BJ (cell line): Measurements from ENCODE around the gene MEIOSIN. TPM values are rescaled to one million over a fixed set of nuclear protein-coding genes. Genes with fewer than 3 reads are reported as not detected.

Experiments
- CTCF ChIA-PET: fragments of 350-600 bp; formaldehyde crosslinking; extraction: SDS; loops from one replicate; lab custom pipeline; 2021; ENCODE audit warnings: antibody characterized with exemption, inconsistent platforms; lab: Yijun Ruan, JAX
- POLR2A ChIA-PET: fragments of 300-600 bp; sonication (Branson Sonifier 250); formaldehyde crosslinking; extraction: SDS; loops from one replicate; lab custom pipeline; 2021; ENCODE audit warnings: antibody characterized with exemption; lab: Charles Lee
- DNase-seq: peaks from one replicate; pipeline ENCODE4 v3.0.0-alpha.2; 2011; ENCODE audit warnings: low read depth
- H3K27me3 ChIP-seq: 2 replicates; pipeline ENCODE4 v1.6.0; 2011; ENCODE audit warnings: low read length; ENCODE audit not compliant: control insufficient read depth, insufficient read depth
- H3K36me3 ChIP-seq: 2 replicates; pipeline ENCODE4 v1.5.1; 2011; ENCODE audit warnings: low read length; ENCODE audit not compliant: control insufficient read depth, insufficient read depth
- H3K4me3 ChIP-seq: 2 replicates; pipeline ENCODE4 v1.5.1; 2011; ENCODE audit warnings: low read depth, mild to moderate bottlenecking, control low read depth, low read length
- CTCF ChIP-seq: IDR thresholded peaks from 2 replicates; pipeline ENCODE4 v1.5.1; 2011; ENCODE audit warnings: low read depth, mild to moderate bottlenecking, control low read depth, inconsistent platforms, low read length, moderate library complexity; ENCODE audit not compliant: insufficient read depth
- polyA plus RNA-seq: library from polyadenylated mRNA; depleted of rRNA; stranded (reverse); fragments of >200 nt; gene quantifications from 2 replicates; pipeline ENCODE4 v1.2.3, GENCODE V29; 2011

Gene MEIOSIN
- polyA plus RNA-seq, 1 experiment, result not detected

- no peak for TF ChIP-seq CTCF
- H3K27me3 ChIP-seq, result no peaks in the 10 kb centered on the region
- H3K36me3 ChIP-seq, result no peaks in the 10 kb centered on the region
- no peak overlapping the region for H3K4me3 ChIP-seq
- no peak for DNase-seq
- CTCF ChIA-PET, result interaction anchor here (10.8 to 12.1 kb wide), 2 partner anchors 12 to 34 kb away, joined by 111 to 154 read pairs; partner anchors contain the start of genes RSPH6A and SIX5
- POLR2A ChIA-PET, result no interaction called here
Measured at GRCh38 chr19:45804140-45804958, 71.1 kb downstream of the MEIOSIN start.

- DNase-seq, result no peak
- CTCF ChIA-PET, result interaction anchor here (10.8 to 12.1 kb wide), 2 partner anchors 11 to 35 kb away, joined by 111 to 154 read pairs; partner anchors contain the start of genes RSPH6A and SIX5
- Histone ChIP-seq H3K36me3 (no peaks in the 10 kb centered on the region), H3K4me3 (no peak overlapping the region), H3K27me3 (no peaks in the 10 kb centered on the region)
- POLR2A ChIA-PET, result no interaction called here
- TF ChIP-seq CTCF, result no peak
Measured at GRCh38 chr19:45804959-45805230, 71.7 kb downstream of the MEIOSIN start.

- no peak for TF ChIP-seq CTCF
- no peak for DNase-seq
- ChIA-PET POLR2A (no interaction called here), CTCF (interaction anchor here (0.6 to 12.1 kb wide), 3 partner anchors 10 to 36 kb away, joined by 3 to 154 read pairs (median 111); partner anchors contain the start of genes RSPH6A and SIX5)
- Histone ChIP-seq H3K36me3 (no peaks in the 10 kb centered on the region), H3K4me3 (no peak overlapping the region), H3K27me3 (no peaks in the 10 kb centered on the region)
Measured at GRCh38 chr19:45805719-45806118, 72.5 kb downstream of the MEIOSIN start.

GRCh38 chr19:45809643-45810159 is 76.5 kb downstream of the MEIOSIN start:
- no peak overlapping the region for H3K4me3 ChIP-seq
- TF ChIP-seq CTCF, result no peak
- CTCF ChIA-PET, result interaction anchor here (3.6 kb wide), 1 partner anchor 10 kb away, joined by 11 read pairs; no protein-coding TSS in a partner anchor
- H3K36me3 ChIP-seq, result peaks cover 2% of the 10 kb centered on the region
- no peaks in the 10 kb centered on the region for H3K27me3 ChIP-seq
- peak; percentile 23 for DNase-seq
- POLR2A ChIA-PET, result no interaction called here

GRCh38 chr19:45812297-45812696 is 79.1 kb downstream of the MEIOSIN start:
- no peak for TF ChIP-seq CTCF
- Histone ChIP-seq H3K4me3 (no peak overlapping the region), H3K36me3 (peaks cover 2% of the 10 kb centered on the region), H3K27me3 (no peaks in the 10 kb centered on the region)
- CTCF ChIA-PET, result interaction anchor here (1.4 to 2.2 kb wide), 2 partner anchors 12 to 197 kb away, joined by 4 to 8 read pairs; no protein-coding TSS in a partner anchor
- DNase-seq, result no peak
- POLR2A ChIA-PET, result interaction anchor here (0.6 kb wide), 1 partner anchor 13 kb away, joined by 4 read pairs; no protein-coding TSS in a partner anchor
